NB4 (cell line): ENCODE data around the gene OR52H1.
"Not testable (repeated sequence)": the region's sequence is repeated elsewhere in the genome, so short reads cannot be mapped to it uniquely, and the experiment has no call there.

Experiments
- CTCF ChIP-seq: IDR thresholded peaks from one replicate; pipeline ENCODE4 v1.5.1; 2012; ENCODE audit warnings: low read depth, low read length
- POLR2A ChIP-seq: IDR thresholded peaks from 2 replicates; pipeline ENCODE4 v1.6.1; 2011; ENCODE audit warnings: mild to moderate bottlenecking; ENCODE audit not compliant: insufficient read length; ENCODE audit errors: extremely low read depth

- TF ChIP-seq CTCF, POLR2A: not testable (repeated sequence)
Observed at GRCh38 chr11:5584458-5584857, 36.1 kb upstream of the OR52H1 start.
